Measurements from ENCODE around the gene RPUSD1.
"Not testable (repeated sequence)": the region's sequence is repeated elsewhere in the genome, so short reads cannot be mapped to it uniquely, and the experiment has no call there.

Gene RPUSD1, protein sequence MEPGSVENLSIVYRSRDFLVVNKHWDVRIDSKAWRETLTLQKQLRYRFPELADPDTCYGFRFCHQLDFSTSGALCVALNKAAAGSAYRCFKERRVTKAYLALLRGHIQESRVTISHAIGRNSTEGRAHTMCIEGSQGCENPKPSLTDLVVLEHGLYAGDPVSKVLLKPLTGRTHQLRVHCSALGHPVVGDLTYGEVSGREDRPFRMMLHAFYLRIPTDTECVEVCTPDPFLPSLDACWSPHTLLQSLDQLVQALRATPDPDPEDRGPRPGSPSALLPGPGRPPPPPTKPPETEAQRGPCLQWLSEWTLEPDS

DNA sequence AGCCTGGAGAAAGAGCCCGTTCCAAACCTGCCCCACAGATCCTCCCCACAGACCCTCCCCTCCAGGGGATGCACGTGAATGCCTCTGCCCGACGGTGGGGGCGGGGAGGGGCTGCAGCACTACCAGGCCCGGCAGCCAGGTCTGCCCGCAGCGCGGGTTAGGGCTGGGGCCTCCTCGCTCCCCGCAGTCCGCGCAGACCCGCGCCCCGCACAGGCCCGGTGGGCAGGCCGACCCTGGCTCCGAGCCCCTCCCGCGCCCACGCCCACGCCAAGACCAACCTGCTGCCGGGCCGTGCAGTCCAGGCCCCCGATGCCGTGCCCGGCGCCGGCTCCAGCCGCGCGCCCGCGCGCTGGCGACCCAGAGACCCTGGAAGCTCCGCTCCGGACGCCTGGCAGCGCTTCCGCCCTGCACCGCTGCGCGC is at the start of gene RPUSD1:
TSS of gene RPUSD1 (minus strand) at position 404 of the 421 bp plus-strand sequence. CDS start 644 bp downstream, outside the sequence.
- DNase-seq = no peak

DNA sequence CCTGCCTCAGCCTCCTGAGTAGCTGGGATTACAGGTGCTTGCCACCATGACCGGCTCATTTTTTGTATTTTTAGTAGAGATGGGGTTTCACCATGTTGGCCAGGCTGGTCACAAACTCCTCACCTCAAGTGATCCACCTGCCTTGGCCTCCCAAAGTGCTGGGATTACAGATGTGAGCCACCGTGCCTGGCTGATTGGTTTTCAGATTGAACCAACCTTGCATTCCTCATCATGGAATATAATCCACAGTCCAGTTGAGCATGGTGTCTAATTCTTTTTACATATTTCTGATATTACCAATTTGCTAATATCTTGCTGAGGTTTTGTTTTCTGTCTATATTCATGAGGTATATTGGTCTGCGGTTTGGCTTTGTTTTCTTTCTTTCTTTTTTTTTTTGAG is 48.6 kb upstream of the RPUSD1 start:
- DNase-seq = not testable (repeated sequence)

DNA sequence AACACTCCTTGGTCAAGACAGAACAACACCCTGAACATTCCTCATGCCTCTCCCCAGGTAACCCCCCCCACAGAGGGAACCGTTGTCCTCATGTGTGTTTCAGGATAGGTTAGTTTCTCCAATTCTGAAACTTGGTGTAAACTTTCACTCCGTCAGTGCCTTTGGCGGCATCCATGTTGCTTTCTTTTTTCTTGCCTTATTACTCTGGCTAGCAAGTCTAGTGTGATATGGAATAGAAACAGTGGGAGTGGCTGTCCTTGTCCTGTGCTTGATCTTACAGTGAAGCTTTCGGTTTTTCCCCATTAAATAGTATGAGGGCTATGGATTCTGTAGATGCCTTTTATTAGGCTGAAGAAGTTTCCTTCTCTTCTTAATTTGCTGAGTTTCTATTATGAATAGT is 48.0 kb upstream of the RPUSD1 start:
- DNase-seq = no peak

DNA sequence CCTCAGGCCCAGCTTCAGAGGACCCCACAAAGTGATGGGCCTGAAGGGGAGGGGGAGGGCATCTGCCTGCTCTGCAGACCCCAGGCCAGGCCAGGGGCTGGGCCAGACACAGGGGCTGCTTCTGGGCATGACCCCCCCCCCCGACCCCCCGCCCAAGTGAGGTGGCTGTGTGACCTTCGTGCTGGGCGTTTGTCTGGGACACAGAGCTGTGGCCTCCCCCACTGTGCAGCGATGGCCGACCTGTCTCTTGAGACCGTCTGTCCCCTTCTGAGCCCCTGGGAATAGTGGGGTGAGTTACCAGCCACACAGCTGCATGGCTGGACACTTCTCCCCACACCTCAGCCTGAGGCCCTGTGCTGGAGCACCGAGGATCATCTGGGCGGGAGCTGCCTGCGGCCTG is 47.2 kb upstream of the RPUSD1 start:
- no peak for DNase-seq

DNA sequence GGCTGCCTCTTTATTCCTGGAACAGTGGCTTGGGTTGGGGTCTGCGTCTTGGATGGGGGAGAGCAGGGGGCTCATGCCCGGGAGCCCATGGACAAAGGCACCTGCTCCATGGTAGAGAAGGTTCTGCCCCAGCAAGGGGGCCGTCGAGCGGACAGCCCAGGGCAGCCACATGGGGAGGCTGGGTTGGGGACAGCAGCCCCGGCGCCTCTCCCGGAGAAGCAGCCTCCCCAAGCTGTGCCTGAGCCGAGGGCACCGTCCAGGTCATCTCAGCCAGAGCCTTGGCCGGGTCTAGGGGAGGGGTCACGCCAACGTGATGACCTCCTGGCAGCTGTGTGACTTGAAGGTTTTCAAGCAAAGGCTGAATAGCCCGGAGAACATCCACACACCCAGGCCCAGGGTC is 45.2 kb upstream of the RPUSD1 start:
- DNase-seq = no peak

DNA sequence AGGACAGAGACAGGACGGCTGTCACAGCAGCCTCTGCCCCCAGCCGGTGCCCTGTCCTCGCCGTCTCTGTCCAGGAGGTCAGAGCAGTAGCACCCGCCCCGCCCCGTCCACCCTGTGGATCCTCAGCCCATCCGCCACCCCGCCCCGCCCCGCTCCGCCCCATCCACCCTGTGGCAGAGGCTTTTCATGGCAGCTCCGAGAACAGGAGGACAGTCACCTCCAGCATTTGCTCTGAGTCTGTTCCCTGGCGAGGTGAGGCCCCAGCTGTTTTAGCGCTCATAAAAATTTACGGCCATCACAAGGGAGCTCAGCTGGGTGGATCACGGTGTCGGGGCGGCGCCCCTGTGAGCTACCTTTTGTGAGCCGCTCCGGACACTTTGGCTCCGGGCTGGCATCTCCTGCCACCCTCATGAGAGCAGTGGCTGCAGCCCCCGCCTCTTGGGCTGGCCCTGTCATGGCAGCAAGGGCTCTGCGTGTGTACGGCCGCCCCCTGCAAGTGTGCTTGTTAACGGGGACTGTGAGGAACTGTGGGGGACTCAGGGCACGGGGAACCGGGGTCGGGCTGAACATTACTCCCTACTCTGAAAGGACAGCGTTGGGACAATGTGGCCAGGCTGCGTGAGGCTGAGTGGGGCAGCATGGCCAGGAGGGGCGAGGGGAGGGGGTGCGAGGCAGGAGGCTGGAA is 44.6 kb upstream of the RPUSD1 start:
- no peak for DNase-seq

DNA sequence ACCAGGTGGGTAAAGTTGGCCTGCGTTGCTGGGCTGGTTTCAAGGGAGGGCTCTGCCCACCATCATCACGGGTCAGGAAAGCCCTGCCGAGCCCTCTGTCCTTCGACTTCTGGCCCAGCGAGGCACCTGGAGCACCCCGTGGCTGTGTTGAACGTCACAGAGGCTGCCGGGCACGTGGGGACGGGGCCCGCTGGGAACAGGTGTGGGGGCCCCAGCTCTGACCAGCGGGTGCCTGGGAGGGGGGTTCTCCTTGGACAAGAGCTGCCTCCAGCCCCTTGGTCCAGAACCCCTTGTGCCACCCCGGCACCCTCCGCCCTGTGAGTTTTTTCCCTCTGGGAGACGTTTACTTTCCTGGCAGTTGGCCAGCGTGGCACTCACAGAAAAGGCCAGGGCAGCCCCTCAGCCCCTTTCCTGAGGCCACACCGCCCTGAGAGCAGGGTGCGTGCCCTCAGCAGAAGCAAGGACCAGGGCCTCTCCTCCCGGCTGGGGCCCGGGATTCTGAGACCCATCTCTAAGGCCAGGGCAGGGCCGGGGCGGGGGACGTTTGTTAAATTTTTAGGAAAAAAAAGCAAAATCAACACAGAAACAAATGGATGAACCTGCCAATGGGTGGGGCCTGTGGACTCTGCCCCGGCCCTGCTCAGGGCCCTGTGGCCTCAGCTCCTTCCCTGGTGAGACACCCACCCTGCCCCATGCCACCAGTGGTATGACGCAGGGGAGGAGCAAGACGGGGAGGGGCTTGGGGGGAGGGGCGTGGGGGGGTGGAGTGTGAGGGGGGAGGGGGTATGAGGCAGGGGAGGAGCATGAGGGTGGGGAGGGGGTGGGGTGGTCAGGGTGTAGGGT is 43.6 kb upstream of the RPUSD1 start:
- no peak for DNase-seq

DNA sequence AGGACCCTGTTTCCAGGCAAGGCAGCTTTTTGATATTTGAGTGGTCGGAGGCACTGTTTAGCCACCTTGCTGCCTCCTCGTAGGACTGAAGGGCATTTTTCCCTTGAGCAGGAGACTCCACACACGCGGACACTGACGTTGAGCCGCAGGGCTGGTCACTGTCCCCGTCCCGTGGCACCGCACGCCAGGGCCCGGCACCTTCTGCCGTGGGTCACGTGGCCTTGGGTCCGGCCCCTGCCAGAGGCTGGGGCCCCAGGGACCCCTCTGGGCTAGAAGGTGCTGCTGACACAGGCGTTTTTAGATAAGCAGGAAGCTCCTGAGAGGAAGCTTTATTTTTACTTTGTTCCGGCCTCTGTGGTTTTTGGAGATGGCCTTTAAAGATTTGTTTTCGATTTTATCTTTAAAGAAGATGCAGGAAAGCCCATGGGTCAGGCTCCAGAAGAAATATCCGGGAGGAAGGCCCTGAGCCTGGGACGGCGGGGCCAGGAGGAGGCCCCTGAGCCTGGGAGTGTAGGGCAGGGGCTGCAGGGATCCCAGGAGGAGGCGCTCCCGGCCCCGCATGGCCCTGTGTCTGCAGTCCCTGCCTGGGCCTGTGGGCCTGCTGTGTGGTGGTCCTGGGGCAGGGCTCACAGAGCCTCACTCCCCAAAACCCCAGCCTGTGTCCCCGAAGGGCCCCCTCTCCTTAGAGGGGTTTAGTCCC is 42.8 kb upstream of the RPUSD1 start:
- no peak for DNase-seq

DNA sequence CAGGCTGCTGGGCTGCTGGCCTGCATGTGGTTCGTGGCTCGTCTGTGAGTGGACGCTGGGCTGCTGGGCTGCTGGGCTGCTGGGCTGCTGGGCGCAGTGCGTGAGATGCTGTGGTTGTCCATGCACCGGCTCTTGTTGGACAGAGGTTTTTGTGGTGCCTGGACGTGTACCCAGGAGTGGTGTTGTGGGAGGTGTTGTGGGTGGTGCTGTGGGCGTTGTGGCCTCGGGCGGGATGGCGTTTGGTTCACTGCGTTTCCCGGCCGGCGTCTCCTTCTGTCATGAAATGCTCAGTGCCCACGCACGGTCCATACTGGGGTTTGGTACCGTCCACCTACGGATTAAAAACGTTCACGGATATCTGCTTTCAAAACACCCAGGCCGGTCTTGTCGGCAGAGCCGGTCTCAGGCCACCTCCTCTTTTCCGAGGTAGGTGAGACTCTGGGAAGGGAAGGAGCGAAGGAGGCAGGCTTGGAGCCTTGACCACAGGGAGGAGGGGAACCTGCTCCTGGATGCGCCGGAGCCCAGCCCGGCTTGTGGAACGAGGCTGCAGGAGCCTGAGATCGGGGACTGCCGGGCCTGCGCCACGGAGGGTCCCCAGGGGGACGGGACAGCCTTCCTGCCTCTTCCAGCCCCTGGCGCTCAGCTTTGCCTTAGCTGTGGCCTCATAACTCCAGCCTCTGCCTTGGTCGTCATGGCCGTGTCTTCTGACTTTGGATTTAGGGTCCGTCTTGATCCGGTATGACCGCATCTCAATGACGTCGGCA is 42.1 kb upstream of the RPUSD1 start:
- no peak for DNase-seq

DNA sequence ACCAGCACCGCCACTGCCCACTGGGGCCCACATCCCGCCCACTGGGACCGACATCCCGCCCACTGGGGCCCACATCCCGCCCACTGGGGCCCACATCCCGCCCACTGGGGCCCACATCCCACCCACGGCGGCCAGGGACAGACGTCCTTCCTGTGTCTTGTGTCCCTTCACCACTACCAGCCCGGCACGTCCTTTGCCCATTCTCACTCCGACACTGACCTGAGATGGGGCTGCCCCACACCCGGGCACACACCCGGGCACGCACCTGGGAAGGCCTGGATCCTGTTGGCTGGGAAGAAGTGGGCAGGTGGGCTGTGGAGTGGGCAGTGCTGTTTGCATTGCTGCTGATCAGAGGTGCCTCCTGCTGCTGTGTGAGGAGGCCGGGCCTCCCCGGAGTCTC is 40.7 kb upstream of the RPUSD1 start:
- no peak for DNase-seq

DNA sequence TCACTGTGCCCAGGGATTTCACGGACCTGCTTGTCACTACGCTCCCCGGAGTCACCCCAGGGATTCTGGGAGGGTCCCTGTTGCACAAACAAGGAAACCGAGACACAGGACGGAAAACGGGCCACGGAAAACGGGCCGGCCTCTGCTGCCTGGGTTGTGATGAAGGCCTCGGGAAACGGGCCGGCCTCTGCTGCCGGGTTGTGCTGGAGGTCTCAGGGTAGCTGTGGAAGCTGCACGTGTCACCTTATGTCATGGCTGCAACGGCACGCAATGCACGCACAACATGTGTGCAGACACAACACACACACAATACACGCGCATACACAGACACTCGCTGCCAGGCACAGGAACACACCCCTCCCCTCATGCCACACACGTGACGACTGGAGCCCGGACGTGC is 39.3 kb upstream of the RPUSD1 start:
- no peak for DNase-seq

DNA sequence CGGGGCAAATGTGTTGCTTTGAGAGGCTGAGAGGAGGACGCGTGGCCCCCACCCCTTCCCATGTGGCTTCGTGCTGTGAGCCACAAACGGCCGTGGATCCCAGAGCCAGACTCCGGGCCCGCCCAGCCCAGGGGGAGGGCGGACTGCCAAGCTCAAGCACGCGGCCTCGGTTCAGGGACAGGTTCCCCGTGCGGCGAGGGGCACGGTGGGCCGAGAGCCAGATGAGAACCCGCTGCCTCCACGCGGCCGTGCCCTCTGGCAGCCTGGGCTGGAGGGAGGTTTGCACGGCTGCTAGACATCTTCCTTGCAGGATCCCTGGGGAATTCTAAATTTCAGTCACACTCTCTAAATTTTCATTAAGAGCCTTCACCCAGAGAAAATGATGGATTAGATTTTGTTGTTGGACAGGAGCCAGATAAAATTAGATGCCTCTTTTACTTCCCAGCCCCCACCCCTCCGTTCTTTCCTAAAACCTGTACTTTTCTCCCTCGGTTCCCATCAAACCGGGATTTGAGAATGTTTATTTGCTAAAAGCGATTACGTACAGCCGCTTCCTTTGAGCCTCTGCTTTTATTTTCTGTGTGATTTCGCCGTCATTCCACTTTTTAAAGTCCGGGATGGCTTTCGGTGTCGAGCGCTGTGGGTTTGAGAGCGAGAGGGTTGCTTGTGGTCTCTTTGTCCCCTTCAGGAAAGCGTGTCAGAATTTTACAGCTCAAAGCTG is 37.3 kb upstream of the RPUSD1 start:
- DNase-seq = no peak

DNA sequence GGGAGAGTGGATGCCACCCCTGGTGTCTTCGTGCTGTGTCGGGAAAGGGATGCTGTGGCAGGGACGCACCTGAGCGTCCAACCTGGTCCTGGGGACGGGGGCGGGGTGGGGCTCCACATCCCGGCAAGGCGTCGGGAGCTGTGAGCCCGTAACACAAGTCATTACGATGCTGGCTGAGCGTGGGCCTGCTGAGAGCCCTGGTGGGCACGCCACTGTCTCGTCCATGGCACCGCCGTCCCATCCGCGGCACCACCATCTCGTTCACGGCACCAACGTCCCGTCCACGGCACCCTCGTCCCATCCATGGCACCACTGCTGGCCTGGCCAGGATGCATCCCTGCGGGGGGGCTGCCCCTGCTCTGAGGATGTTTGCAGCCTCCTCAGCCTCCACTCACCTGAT is 36.4 kb upstream of the RPUSD1 start:
- no peak for DNase-seq

DNA sequence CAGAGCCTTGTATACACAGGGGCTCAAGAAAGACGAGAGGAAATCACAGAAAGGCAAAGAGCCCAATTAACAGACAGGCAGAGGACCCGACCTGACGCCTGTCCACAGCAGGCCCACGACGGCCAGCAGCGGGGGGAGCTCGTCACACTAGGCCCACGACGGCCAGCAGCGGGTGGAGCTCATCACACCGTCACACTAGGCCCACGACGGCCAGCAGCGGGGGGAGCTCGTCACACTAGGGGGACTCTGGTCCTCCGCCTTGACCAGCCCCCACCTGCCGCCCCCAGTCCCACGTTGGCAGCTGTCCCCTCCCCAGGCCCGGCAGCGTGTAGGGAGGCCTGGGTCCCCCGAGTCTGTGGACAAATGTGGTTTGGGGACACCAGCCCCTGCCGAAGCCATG is 36.0 kb upstream of the RPUSD1 start:
- DNase-seq = no peak

DNA sequence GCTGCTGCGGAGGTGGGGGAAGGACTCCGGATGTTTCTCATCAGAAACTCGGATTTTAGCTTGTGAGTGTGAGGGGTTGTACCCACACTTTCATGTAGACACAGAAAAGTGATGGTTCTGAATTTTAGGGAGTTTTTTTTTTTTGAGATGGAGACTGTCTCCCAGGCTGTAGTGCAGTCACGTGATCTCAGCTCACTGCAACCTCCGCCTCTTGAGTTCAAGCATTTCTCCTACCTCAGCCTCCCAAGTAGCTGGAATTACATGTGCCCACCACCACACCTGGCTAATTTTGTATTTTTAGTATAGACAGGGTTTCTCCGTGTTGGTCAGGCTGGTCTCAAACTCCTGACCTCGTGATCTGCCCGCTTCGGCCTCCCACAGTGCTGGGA is 34.7 kb upstream of the RPUSD1 start:
- DNase-seq = no peak

DNA sequence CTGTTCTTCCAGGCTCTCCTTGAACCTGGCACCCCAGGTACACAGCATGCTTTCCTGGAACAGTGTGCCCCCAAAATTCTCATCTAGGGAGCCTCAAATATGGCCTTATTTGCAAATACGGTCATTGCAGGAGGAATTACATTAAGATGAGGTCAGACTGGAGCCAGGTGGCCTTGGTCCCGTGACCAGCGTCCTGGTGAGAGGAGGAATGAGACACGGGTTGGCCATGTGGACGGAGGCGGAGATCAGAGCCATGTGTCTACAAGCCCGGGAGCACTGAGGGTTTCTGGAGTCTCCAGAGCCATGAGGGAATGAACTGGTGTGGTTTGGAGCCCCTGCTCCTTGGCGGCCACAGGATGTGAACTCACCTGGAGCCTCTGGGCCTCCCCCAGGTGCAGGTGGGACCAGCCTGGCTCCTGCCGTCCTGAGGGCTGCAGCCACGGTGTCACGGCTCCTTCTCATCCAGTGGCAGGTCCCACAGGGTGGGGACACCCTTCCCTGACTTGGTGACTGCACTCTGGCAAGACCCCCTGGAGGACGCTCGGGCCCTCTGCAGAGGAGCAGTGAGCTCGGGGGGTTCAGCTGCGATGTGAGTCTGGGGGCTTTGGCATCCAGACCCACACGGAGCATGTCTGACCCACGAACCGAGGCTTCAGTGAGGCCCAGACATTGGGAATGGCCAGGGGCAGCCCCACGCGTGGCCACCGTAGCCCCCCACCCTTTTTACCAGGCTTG is 34.2 kb upstream of the RPUSD1 start:
- DNase-seq = no peak

DNA sequence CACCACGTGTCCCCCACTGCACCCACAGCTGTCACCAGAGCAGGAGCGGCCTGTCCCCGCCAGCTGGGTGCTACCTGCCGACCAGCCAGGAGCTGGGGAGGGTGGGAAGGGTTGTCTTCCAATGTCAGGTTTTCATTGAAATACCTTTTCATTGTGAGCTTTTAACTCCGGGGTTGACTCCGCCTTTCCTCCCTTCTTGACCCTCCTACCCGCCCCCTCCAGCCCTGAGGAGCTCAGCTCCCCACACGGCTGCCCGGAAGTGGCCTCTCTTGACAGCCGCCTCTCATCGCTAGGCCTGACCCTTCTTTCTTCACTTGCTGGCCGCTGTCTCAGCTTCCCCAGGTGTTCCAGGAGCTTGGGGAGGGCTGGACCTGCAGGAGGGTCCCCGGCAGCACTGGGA is 33.6 kb upstream of the RPUSD1 start:
- DNase-seq = no peak

DNA sequence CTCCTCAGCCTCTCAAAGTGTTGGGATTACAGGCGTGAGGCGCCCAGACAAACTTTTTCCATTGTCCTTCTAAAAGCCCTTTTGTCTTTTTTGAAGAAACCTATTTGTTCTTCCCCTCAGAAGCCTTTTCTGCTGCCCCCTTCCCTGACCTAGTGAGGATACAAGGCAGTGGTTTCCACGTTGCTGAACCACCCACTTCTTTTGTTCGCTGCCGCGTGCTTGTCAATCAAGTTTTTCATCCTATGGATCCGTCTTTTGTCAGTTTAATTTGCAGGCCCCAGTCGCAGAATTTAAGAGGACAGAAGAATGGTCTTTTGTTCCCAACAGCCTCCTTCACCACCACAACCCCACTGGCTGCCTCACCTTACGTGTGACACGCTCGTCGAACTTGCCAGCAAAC is 32.6 kb upstream of the RPUSD1 start:
- no peak for DNase-seq

DNA sequence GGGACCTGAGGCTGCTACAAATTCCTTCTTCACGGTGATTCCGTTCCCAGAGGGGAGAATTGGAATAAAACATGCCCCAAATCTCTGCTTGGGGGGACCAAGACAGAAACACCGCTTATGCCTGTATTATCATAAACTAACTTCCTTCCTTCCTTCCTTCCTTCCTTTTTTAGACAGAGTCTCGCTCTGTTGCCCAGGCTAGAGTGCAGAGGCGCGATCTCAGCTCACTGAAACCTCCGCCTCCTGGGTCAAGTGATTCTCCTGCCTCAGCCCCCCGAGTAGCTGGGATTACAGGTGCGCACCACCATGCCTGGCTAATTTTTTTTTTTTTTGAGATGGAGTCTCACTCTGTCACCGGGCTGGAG is 31.8 kb upstream of the RPUSD1 start:
- DNase-seq = not testable (repeated sequence)

DNA sequence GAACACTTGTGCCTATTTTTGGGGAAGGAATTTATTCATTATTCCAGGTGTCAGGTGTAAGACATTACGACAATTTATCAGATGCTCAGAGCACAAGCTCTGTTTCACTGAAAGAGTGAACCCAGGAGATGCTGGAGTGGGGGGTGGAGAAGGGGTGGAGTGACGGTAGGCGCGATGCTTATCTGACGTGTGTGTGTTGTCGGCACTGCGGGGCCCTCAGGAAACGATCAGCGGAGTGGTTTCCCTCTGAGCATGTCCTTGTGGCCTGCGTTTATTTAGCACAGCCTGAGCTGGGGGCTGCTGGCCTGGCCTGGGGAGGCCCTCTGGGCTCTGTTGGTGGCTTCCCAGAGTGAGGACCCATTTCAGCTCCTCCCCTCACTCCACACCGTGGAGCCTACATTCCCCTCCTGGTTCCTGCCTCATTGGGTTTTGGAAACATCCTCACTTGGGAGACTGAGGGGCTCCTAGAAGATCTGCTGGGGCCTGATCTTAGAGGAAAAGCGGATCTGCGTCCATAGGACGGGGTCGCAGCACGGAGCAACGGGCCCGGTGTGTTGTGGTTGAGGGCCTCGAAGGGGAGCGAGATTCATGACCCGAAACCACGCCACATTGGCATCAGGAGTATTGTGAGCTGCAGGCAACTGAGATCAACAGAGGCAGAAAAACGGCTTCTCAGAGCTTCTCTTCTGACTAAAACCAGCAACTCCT is 31.3 kb upstream of the RPUSD1 start:
- DNase-seq = no peak

Data from NCI-H1417 treated with DMSO at 0.1 percent for 48 hours (cell line).